HG02678 (cell line): ENCODE measurements around the gene THOC7.
A peak's percentile ranks its signal among the peaks of the same experiment; 100 is the strongest.

Source experiments
- ATAC-seq: cut with Tn5 transposase; IDR thresholded peaks from one replicate; pipeline ENCODE4 v1.9.1; 2021; ENCODE audit warnings: mild to moderate bottlenecking, moderate library complexity; ENCODE audit not compliant: unreplicated experiment

The THOC7 gene

GRCh38 chr3:63863150-63864007 is at the start of gene THOC7, which contains the start of gene ATXN7:
Gene THOC7, minus strand, starts transcription at chr3:63863805. Its CDS starts 15 bp downstream, at chr3:63863790.
Gene ATXN7, plus strand, starts transcription at chr3:63863867. Its CDS starts 48,732 bp downstream, at chr3:63912599.
- ATAC-seq = peak; percentile 75

- ATAC-seq = peak; percentile 20
Observed at GRCh38 chr3:63912768-63913588, 49.4 kb upstream of the THOC7 start.

- ATAC-seq = peak; percentile 77
Observed at GRCh38 chr3:63911873-63912767, 48.5 kb upstream of the THOC7 start, which contains the start of gene SCAANT1. Gene SCAANT1, minus strand, starts transcription at chr3:63912383.

GRCh38 chr3:63911509-63911872 is 47.9 kb upstream of the THOC7 start:
- ATAC-seq = no peak

GRCh38 chr3:63910891-63911290 is 47.3 kb upstream of the THOC7 start:
- ATAC-seq = no peak

GRCh38 chr3:63910001-63910400 is 46.4 kb upstream of the THOC7 start:
- ATAC-seq = no peak

- no peak for ATAC-seq
Observed at GRCh38 chr3:63909431-63909830, 45.8 kb upstream of the THOC7 start.

- ATAC-seq = no peak
Observed at GRCh38 chr3:63908776-63909175, 45.2 kb upstream of the THOC7 start.

- no peak for ATAC-seq
Observed at GRCh38 chr3:63908081-63908736, 44.6 kb upstream of the THOC7 start.

GRCh38 chr3:63905731-63906620 is 42.4 kb upstream of the THOC7 start:
- ATAC-seq = no peak

GRCh38 chr3:63900459-63900858 is 36.9 kb upstream of the THOC7 start:
- no peak for ATAC-seq

- ATAC-seq = no peak
Observed at GRCh38 chr3:63900010-63900409, 36.4 kb upstream of the THOC7 start.

GRCh38 chr3:63896332-63897030 is 32.9 kb upstream of the THOC7 start:
- peak; percentile 75 for ATAC-seq

GRCh38 chr3:63895422-63896189 is 32.0 kb upstream of the THOC7 start:
- ATAC-seq = no peak

GRCh38 chr3:63892773-63893352 is 29.3 kb upstream of the THOC7 start:
- no peak for ATAC-seq

GRCh38 chr3:63891518-63891917 is 27.9 kb upstream of the THOC7 start:
- ATAC-seq = no peak

- no peak for ATAC-seq
Observed at GRCh38 chr3:63886858-63887257, 23.3 kb upstream of the THOC7 start.
